Hematopoietic multipotent progenitor cell treated with erythropoietin and hydrocortisone succinate and interleukin-3 and kit ligand, for 17 days (in vitro differentiated cells): ENCODE results near the gene B4GALT2.
A peak's percentile ranks its signal among the peaks of the same experiment; 100 is the strongest.

ENCODE experiments used
- DNase-seq: peaks from one replicate; pipeline ENCODE4 v3.0.0-alpha.2; 2015; ENCODE audit warnings: low spot score

B4GALT2 gene

DNA sequence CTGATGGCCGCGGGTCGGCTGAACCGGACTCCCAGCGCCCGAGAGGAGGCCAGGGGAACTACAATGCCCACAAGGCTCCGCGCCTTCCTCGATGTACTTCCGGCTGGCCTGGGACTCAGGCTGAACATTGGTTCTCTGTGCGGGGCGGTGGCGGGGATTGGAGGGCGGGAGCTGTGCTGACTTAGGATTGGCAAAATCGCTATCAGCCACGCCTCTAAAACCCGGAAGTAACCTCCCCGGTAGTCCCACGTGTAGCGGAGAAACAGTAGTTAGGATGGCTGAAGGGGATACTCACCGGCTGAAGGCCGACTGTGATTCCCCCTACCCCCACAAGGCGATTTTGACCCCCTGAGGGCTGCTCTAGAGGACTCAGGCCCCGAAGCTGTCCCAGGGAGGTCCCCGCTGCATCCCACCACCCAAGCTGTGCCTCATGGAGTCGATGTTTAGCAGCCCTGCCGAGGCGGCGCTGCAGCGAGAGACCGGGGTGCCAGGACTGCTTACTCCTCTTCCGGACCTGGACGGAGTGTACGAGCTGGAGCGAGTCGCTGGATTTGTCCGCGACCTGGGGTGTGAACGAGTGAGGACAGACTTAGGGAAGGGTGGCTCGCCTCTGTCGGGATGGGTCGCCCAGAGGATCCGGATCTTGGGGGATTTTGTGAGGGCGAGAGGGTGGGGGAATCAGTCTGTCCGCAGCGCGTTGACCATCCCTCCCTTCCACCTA, 9.1 kb upstream of the B4GALT2 start, which contains the start of gene DPH2:
DPH2 (plus strand) TSS at position 265 of the 721 bp plus-strand sequence; CDS start at position 431, 166 bp downstream.
- DNase-seq: peak; percentile 91

DNA sequence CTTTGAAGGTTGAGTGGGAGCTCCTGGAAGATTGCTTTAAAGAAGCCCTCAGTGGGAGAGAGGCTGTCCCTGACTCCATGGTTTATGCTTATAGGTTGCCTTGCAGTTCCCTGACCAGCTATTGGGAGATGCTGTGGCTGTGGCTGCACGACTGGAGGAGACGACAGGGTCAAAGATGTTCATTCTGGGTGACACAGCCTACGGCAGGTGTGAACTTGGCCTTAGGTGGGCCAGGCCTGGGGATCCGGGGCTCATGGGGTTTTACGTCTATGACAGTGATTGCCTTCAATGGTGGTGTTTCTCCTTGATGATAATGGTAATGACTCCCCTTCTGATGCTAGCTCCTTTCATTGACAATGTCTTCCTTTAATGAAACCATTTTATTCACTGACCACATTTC, 8.5 kb upstream of the B4GALT2 start:
- no peak for DNase-seq

DNA sequence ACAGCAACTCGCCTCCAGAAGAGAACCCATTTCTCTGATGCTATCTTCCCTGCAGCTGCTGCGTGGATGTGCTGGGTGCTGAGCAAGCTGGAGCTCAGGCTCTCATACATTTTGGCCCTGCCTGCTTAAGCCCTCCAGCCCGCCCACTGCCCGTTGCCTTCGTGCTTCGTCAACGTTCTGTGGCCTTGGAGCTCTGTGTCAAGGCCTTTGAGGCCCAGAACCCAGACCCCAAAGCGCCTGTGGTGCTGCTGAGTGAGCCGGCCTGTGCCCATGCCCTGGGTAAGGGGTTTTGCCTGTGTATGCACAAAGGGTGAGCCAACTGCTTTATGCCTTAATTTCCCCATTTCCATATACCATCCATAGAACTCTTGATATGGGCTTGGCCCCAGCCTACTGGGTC, 8.1 kb upstream of the B4GALT2 start:
- no peak for DNase-seq

DNA sequence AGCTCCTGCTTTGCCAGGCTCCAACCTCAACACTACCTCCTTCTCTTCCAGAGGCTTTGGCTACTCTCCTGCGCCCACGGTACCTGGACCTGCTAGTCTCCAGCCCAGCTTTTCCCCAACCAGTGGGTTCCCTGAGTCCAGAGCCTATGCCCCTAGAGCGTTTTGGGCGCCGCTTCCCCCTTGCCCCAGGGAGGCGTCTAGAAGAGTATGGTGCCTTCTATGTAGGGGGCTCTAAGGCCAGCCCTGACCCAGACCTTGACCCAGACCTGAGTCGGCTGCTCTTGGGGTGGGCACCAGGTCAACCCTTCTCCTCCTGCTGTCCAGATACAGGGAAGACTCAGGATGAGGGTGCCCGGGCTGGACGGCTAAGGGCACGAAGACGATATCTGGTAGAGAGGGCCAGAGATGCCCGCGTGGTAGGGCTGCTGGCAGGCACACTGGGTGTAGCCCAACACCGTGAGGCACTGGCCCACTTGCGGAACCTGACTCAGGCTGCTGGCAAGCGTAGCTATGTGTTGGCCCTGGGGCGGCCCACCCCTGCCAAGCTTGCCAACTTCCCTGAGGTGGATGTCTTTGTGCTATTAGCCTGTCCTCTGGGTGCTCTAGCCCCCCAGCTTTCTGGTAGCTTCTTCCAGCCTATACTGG, 7.6 kb upstream of the B4GALT2 start:
- no peak for DNase-seq

DNA sequence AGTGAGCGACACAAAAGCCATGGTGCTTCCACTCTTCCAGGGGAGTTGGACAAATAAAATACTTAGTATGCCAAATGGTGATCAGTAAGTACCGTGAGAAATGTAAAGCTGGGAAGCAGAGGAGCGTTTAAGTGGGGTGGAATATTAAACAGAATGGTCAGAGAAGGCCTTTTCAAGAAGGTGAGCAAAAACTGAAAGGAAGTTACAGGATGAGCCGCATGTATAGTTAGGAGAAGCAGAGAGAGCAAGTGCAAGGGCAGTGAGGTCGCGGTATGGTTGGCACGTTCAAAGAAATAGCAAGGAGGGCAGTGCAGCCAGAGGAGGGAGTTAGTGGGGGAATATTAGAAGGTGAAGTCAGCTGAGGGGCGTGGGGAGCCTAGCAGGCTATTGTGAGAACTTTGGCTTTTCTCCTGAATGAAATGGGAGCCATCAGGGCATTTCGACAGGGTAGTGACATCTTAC, 5.0 kb upstream of the B4GALT2 start:
- DNase-seq: no peak

DNA sequence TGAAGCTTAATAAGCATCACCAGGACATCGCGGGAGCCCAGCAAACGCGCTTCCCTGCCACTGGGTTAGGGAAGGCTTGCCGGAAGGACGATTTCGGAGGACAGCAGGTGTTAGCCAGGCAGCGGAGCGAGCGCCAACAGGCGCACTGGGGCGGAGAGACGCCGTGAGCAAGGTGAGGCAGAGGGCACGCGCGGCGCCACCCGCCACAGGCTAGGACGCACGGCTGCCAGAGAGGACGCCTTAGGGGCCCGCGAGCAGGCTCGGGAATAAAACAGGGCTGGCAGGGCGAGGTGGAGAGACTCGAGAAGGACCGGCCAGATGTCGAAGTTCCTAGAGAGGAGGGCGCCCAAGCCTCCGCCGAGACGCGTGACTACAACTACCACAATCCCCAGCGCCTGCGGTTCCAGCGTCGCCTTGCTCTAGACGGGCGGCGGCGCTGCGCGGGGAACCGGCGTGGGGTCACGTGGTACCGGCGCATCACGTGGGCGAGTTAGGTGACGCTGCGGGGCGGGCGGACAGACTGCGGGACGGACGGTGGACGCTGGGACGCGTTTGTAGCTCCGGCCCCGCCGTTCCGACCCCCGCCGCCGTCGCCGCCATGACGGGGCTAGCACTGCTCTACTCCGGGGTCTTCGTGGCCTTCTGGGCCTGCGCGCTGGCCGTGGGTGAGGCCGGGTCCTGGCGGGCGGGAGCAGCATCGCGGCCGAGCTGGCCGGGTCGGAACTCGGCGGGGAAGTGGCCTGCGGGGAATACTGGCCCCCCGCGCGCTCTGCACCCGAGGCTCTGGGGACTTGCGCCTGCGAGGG, 4.4 kb upstream of the B4GALT2 start, which contains the start of gene ATP6V0B:
ATP6V0B (plus strand) TSS at position 518 of the 806 bp plus-strand sequence; CDS start at position 599, 81 bp downstream.
- DNase-seq: peak; percentile 96

DNA sequence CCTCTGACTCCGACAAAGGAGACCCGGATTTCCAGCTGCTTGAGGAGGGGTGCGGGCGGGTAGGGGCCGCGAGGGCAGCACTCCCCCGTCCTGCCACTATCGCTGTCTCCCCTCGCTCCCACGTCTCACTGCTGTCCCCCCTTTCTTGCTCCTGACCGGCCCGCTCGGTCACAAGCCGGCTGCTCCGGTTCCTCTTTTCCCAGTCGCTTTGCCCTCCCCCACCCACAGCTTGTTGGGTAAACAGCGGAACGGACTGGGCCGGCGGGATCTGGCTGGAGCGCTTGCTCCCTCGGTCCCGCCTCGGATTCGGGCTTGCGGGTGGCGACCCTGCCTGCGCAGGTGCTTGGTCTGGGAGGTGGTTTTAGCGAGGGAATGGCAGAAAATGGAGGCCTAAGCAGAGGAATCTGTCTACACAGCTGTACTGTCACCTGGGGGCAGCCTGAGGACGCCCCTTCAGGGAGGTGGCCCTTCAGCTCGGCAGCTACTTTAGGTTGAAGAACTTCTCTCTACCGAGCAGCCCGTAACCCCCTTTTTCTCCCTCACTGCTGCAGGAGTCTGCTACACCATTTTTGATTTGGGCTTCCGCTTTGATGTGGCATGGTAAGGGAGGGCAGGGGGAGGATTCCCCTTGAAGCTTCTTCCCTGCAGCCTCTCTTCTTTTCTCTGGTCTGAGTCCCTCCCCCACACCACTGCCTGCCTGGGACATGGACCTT, 3.6 kb upstream of the B4GALT2 start:
- peak; percentile 44 for DNase-seq

DNA sequence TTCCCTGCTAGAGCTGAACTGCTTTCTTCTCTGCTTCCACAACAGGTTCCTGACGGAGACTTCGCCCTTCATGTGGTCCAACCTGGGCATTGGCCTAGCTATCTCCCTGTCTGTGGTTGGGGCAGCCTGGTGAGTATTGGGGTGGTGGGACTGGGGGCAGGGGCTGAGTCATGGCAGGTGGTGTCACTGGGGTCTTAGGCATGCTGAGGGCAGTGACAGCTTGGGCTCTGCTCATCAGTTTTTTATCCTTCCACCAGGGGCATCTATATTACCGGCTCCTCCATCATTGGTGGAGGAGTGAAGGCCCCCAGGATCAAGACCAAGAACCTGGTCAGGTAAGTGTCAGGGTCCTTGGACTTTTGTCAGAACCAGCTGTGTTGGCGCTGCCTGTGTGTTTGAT, 3.0 kb upstream of the B4GALT2 start:
- no peak for DNase-seq

DNA sequence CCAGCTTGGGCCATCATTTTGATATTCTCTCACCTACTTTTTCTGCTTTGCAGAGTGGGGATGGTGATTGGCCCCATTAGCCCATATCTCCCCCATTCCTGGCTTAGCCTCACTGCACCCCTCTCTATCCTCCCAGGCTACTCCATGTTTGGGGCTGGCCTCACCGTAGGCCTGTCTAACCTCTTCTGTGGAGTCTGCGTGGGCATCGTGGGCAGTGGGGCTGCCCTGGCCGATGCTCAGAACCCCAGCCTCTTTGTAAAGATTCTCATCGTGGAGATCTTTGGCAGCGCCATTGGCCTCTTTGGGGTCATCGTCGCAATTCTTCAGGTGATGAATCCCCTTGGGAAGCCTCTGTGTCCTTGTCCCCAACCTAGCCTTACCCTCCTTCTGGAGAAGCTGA, 2.1 kb upstream of the B4GALT2 start:
- no peak for DNase-seq

DNA sequence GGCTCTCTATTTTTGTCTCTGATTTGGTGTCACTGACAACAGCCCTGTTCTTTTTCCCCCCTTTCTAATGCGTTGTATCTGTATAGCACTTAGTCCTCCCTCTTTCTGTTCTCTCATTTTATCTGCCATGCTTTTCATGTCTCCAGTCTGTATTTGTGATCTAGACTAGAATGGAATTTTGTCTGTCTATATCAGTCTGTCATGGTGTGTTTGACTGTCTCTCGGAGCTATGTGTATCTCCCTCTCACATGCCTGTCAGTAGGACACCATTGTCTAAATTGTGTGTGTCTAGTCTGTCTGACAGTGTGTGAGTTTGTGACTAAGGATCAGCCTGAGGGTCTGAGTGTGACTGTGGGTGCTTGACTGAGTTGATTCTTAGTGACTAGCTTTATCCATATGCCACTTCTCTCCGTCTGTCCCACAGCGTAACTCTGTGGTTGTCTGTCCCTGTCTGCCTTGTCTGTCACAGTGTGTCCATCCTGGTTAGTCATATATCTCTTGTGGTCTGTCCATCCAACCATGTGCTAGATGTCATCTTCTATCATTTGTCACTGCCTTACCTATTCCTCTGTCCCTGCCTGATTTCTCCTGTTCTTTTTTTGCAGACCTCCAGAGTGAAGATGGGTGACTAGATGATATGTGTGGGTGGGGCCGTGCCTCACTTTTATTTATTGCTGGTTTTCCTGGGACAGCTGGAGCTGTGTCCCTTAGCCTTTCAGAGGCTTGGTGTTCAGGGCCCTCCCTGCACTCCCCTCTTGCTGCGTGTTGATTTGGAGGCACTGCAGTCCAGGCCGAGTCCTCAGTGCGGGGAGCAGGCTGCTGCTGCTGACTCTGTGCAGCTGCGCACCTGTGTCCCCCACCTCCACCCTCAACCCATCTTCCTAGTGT, 1.4 kb upstream of the B4GALT2 start:
- DNase-seq: no peak

DNA sequence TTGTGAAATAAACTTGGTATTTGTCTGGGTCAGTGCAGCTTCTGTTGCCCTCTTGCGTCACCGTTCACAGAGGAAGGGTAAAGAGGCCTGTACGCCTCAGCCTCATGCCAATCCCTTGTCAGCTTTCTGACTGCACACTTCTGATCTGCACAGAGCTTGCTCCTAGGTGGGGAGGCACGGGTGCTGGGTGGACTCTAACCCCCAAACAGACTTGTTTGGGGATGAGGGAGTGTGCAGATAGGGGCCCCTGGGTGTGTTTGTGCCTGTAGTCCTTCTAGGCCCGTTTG, 803 bp upstream of the B4GALT2 start:
- DNase-seq: no peak

DNA sequence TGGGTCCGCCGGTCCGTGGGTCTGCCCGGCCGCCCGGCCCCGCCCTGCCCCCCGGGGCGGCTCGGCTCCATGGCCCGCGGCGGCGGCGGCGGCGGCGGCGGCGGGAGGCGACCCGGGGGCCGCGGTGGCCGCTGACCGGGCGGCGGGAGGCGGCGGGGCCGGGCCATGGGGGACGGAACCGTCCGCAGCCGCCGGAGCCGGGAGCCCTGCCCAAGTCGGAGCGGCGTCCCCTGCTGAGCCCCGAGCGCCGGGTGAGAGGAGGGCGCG, 184 bp downstream of the B4GALT2 start:
- no peak for DNase-seq

DNA sequence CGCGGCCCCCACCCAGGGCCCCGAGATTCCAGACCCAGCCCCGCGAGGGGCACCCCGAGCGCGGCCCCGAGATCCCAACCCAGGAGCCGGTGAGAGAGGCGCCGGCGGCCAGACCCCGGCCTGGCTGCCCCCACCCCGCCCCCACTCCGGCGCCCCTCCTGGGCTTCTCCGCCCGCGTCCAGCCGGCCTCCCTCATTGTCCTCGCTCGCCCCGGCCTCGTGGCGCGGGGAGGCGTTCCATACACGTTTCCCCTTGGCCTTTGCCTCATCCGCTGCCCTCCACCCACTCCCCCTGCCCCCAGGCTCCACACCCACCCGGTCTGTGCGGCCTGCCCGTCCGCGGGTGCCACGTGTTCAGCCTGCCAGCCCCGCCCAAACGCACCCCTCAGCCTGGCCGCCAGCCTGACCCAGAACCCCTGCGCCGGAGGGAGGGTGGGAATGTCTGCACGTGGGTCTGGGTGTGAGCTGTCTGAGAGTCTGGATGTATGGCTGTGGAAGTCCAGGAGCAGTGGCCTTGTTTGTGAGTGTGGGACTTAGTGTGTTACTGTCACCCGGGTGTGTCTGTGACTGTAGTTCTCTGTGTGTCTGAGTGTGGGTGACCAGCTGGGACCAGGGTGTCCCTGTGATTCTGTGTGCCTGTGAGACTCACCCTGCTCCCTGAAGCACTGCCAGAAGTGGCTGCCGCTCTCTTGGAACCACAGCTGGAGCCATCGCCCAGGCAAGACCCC, 681 bp downstream of the B4GALT2 start:
- peak; percentile 27 for DNase-seq

DNA sequence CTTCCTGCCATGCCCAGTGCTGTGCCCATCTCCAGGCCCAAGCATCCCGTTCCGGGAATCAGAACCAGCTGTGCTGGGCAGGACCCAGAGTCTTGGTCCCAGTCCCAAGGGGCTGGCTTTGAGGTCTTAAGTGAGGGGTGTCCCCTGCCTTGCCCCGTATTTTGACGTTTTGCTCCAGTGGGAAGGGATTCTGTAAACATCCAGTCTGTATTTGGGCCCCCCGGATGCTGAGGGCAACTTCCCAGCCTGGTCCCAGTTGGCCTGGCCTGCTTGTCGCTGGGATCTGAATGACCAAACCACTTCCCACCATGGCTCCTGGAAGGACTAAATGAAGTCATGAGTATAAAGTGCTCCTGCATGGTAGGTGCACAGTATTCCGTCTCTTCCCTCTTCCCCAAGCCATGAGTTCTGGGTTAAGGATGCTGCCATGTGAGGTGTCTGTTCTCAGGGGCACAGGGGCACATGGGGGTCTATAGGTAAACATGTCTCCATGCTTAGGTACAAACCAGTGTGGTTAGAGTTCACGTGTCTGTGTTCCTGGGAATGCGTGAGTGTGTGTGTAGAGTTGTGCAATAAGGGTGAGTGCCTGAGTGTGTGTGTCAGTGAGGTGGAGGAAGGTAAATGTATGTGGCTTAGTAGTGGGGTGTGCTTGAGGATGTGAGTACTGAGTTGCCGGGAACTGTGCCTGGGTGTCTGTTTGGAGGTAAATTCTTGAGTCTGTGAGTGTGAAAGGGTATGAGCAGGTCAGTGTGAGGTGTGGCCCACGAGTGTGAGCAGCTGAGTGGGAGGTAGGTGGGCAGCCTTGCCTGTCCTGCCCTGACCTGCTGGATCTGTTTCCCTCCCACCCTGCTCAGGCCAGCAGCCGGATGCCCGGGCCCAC, 1.5 kb downstream of the B4GALT2 start:
- DNase-seq: no peak

DNA sequence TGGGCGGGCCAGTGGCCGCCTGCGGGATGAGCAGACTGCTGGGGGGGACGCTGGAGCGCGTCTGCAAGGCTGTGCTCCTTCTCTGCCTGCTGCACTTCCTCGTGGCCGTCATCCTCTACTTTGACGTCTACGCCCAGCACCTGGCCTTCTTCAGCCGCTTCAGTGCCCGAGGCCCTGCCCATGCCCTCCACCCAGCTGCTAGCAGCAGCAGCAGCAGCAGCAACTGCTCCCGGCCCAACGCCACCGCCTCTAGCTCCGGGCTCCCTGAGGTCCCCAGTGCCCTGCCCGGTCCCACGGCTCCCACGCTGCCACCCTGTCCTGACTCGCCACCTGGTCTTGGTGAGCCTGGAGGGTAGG, 2.1 kb downstream of the B4GALT2 start:
- no peak for DNase-seq

DNA sequence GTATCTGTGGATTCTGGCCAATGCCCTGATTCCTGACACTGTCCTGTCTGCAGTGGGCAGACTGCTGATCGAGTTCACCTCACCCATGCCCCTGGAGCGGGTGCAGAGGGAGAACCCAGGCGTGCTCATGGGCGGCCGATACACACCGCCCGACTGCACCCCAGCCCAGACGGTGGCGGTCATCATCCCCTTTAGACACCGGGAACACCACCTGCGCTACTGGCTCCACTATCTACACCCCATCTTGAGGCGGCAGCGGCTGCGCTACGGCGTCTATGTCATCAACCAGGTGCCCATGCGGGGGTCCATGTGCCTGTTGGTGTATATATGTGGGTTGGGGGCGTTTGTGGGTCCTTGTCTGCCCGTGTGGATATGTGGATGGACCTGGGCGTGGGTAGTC, 2.6 kb downstream of the B4GALT2 start:
- no peak for DNase-seq

DNA sequence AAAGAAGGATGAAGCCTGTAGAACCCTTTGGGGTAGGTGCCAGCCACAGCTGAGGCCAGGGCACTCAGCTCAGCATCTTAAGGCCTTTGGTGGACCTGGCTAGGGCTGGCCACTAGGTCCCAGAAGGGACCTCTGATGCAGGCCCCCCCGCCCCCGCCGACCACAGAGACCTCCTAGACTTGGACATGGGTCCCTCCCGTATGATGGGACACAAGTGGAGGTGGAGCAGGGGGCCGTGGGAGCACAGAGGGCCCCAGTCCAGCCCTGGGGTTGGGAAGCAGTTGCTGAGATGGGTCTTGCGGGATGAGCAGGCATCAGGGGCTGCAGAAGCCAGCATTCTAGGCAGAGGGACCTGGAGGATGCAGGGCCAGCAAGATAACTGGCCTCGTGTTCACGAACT, 3.2 kb downstream of the B4GALT2 start:
- no peak for DNase-seq

DNA sequence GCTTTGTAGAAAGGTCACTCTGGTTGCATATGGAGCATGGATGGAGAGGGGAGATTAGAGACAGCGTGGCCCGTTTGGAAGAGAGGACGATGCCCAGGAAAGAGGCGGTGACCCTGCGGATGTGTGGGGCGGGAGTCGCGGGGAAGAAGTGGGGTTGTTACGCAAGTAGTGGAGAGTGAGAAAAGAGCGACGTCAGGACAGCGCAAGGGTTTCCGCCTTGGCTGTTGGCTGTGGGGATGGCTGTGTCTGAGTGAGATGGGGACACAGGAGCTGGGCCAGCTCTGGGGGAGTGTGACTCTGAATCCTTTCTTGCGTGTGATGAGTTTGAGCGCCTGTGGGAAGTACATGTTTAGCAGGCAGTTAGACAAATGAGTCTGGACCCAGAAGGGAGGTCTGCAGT, 3.8 kb downstream of the B4GALT2 start:
- no peak for DNase-seq

DNA sequence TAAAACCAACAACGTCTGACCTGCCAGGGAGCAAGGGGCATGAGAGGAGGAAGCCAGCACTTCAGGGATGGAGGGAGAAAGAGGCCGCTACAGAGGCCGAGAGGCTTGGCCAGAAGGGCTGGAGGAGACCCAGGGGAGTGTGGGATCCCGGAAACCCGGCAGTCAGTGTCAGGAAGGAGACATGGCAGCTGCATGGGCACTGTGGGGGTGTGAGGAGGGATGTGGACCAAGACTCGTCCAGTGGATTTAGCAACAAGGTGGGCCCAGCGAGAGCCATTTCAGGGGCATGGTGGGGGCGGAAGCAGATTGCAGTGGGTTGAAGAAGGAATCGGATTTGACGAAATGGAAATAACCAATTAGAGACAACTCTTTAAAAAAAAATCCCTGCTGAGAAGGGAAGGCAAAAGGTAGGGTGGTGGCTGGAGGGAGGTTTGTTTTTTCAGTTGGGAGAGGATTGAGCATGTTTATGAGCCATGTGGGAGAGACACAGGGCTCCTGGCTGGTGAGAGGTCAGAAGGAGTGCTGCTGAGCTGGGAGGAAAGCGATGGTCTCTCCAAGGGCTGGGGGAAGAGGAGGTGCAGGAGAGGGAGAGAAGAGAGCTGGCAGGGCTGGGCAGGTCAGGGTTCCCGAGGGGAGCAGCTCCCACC, 4.4 kb downstream of the B4GALT2 start:
- no peak for DNase-seq
